ENCODE results near the gene MFSD12.

DNA sequence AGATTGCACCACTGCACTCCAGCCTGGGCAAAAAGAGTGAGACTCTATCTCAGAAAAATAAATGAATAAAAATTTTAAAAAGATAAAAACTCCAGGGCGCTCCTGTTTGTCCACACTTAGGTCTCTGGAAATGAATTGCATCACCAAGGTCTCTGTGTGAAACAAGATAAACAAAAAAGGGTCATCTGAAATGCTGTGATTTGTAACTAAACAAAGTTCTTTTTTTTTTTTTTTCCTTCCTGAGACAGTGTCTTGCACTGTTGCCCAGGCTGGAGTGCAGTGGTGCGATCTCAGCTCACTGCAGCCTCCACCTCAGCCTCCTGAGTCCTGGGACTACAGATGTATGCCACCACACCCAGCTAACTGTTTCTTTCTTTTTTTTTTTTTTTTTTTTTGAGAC, 39.7 kb downstream of the MFSD12 start:
- TF ChIP-seq, protein P1, sequence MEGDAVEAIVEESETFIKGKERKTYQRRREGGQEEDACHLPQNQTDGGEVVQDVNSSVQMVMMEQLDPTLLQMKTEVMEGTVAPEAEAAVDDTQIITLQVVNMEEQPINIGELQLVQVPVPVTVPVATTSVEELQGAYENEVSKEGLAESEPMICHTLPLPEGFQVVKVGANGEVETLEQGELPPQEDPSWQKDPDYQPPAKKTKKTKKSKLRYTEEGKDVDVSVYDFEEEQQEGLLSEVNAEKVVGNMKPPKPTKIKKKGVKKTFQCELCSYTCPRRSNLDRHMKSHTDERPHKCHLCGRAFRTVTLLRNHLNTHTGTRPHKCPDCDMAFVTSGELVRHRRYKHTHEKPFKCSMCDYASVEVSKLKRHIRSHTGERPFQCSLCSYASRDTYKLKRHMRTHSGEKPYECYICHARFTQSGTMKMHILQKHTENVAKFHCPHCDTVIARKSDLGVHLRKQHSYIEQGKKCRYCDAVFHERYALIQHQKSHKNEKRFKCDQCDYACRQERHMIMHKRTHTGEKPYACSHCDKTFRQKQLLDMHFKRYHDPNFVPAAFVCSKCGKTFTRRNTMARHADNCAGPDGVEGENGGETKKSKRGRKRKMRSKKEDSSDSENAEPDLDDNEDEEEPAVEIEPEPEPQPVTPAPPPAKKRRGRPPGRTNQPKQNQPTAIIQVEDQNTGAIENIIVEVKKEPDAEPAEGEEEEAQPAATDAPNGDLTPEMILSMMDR (IDR thresholded peaks at IDR 0.05; ENCODE audit: insufficient read depth, low read length, poor library complexity, severe bottlenecking), result no peak
- TF ChIP-seq EZH2phosphoT487 (conservative IDR thresholded peaks at IDR 0.05; ENCODE audit: low read length), result no peak
